ENCODE data around the gene TSPAN18. TPM values are rescaled to one million over a fixed set of nuclear protein-coding genes. Genes with fewer than 3 reads are reported as not detected.

TSPAN18 gene
- total and polyA plus RNA-seq, 10 of the 15 experiments (the other 5 are each of a cell fraction or from before 2014, with no cell fraction given), result 0.02 to 0.77 (median 0.13) TPM; not detected in 1

DNA sequence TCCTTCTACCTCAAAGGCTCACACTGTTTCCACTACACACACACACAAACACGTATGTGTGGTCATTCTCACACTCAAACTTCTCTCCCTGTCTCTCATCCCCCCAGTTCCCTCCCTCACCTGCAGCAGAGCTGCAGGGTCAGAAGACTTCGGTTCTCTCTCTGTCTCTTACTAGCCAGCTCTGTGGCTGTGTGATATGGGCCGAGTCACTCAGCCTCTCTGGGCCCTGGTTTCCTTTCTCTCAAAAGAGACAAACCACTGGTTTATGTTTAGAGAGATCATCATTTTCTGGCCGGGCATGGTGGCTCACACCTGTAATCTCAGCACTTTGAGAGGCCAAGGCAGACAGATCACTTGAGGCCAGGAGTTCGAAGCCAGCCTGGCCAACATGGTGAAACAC, 21.1 kb downstream of the TSPAN18 start:
- Histone ChIP-seq H3K79me2 (ENCODE audit: control insufficient read depth, insufficient read depth, low read length) (no peaks in the 10 kb centered on the region), H3K27ac (ENCODE audit: control insufficient read depth, insufficient read depth) (no peak overlapping the region), H3K4me2 (ENCODE audit: control insufficient read depth, insufficient read depth) (no peak overlapping the region), H3K4me1 (ENCODE audit: control insufficient read depth, insufficient read depth, low read length) (no peaks in the 10 kb centered on the region), H4K20me1 (ENCODE audit: control insufficient read depth, insufficient read depth) (no peaks in the 10 kb centered on the region), H2AFZ (ENCODE audit: control insufficient read depth, low read depth, low read length) (no peak overlapping the region), H3K27me3 (replicated peaks in 1 of 2; ENCODE audit: control insufficient read depth in 2 of 2, insufficient read depth in 2 of 2, low read length in 1 of 2) (peaks cover 0 to 1% of the 10 kb centered on the region in 2 experiments; a peak in 1 of 4 replicates), H3K4me3 (no peak overlapping the region), H3K9ac (ENCODE audit: control insufficient read depth, insufficient read depth, low read length) (no peak overlapping the region), H3K9me3 (replicated peaks; ENCODE audit: control insufficient read depth, insufficient read depth, low read length) (no peaks in the 10 kb centered on the region), H3K36me3 (ENCODE audit: control insufficient read depth in 2 of 2, insufficient read depth in 2 of 2, low read length in 1 of 2) (no peaks in the 10 kb centered on the region)
- 22% methylated on average over 5 of the region's 5 CpGs for WGBS (ENCODE audit: insufficient coverage, insufficient replicate concordance, low lambda C conversion rate, missing lambda C conversion rate)
- ChIA-PET POLR2A (no interaction called here), CTCF (interaction anchor here (1.9 kb wide), 1 partner anchor 28 kb away, joined by 7 read pairs; no protein-coding TSS in a partner anchor), RAD21 (ENCODE audit: unreplicated experiment) (no interaction called here), SMC1A (ENCODE audit: uncharacterized antibody, unreplicated experiment) (no interaction called here)
- TF ChIP-seq PAX5 (IDR thresholded peaks at IDR 0.05; ENCODE audit: borderline replicate concordance, low read depth, low read length) (no peak), POLR2A (IDR thresholded peaks at IDR 0.05; ENCODE audit: low read depth, low read length) (no peak), ZZZ3 (IDR thresholded peaks at IDR 0.05; ENCODE audit: control insufficient read depth, insufficient read length, low read depth) (no peak), CHD4 (IDR thresholded peaks at IDR 0.05) (no peak), NFYB (IDR thresholded peaks at IDR 0.05; ENCODE audit: insufficient read depth, low read depth, low read length) (no peak), MTA2 (IDR thresholded peaks at IDR 0.05; ENCODE audit: low read depth) (no peak), RAD51 (IDR thresholded peaks at IDR 0.05) (no peak), HDAC6 (IDR thresholded peaks at IDR 0.05; ENCODE audit: unreplicated experiment) (no peak), GABPA (IDR thresholded peaks at IDR 0.05; ENCODE audit: low read depth) (no peak), RUNX3 (IDR thresholded peaks at IDR 0.05; ENCODE audit: low read length) (no peak), SPI1 (IDR thresholded peaks at IDR 0.05; ENCODE audit: borderline replicate concordance, insufficient read depth, low read depth, low read length) (no peak), YY1 (IDR thresholded peaks at IDR 0.05; ENCODE audit: low read depth, low read length) (no peak), NFYA (IDR thresholded peaks at IDR 0.05; ENCODE audit: borderline replicate concordance, low read depth, low read length) (no peak), BRCA1 (IDR thresholded peaks at IDR 0.05; ENCODE audit: low read depth, low read length) (no peak), RB1 (IDR thresholded peaks at IDR 0.05; ENCODE audit: borderline replicate concordance) (no peak)
- TF ChIP-seq, protein P1, sequence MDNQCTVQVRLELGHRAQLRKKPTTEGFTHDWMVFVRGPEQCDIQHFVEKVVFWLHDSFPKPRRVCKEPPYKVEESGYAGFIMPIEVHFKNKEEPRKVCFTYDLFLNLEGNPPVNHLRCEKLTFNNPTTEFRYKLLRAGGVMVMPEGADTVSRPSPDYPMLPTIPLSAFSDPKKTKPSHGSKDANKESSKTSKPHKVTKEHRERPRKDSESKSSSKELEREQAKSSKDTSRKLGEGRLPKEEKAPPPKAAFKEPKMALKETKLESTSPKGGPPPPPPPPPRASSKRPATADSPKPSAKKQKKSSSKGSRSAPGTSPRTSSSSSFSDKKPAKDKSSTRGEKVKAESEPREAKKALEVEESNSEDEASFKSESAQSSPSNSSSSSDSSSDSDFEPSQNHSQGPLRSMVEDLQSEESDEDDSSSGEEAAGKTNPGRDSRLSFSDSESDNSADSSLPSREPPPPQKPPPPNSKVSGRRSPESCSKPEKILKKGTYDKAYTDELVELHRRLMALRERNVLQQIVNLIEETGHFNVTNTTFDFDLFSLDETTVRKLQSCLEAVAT (IDR thresholded peaks at IDR 0.05), result no peak
- TF ChIP-seq, protein P2, sequence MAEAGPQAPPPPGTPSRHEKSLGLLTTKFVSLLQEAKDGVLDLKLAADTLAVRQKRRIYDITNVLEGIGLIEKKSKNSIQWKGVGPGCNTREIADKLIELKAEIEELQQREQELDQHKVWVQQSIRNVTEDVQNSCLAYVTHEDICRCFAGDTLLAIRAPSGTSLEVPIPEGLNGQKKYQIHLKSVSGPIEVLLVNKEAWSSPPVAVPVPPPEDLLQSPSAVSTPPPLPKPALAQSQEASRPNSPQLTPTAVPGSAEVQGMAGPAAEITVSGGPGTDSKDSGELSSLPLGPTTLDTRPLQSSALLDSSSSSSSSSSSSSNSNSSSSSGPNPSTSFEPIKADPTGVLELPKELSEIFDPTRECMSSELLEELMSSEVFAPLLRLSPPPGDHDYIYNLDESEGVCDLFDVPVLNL (IDR thresholded peaks at IDR 0.05; ENCODE audit: low read depth, low read length), result no peak
- TF ChIP-seq, protein P3, sequence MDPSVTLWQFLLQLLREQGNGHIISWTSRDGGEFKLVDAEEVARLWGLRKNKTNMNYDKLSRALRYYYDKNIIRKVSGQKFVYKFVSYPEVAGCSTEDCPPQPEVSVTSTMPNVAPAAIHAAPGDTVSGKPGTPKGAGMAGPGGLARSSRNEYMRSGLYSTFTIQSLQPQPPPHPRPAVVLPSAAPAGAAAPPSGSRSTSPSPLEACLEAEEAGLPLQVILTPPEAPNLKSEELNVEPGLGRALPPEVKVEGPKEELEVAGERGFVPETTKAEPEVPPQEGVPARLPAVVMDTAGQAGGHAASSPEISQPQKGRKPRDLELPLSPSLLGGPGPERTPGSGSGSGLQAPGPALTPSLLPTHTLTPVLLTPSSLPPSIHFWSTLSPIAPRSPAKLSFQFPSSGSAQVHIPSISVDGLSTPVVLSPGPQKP (IDR thresholded peaks at IDR 0.05; ENCODE audit: low read depth, low read length), result no peak
- BruUV-seq (replicated peaks), result no TSS peak
- FAIRE-seq, result no peak
- intact Hi-C loops (cut with micrococcal nuclease; ENCODE audit: unreplicated experiment) (no loop called here), in situ Hi-C loops (cut with MboI) (no loop called here)
- DNase-seq (ENCODE audit: low read depth, low spot score), result no peak
- ATAC-seq, result no peak
